Neural progenitor cell (in vitro differentiated cells): ENCODE measurements around the gene RALY. TPM values are rescaled to one million over a fixed set of nuclear protein-coding genes. Genes with fewer than 3 reads are reported as not detected.
"Not testable (repeated sequence)": the region's sequence is repeated elsewhere in the genome, so short reads cannot be mapped to it uniquely, and the experiment has no call there.

ENCODE experiments used
- DNase-seq: peaks from one replicate; pipeline ENCODE4 v3.0.0-alpha.2; 2016; ENCODE audit warnings: low spot score
- H2AFZ ChIP-seq: fragments of 200-600 bp; sonication (generic); replicated peaks from 2 replicates; pipeline ENCODE4 v1.6.1; 2016; ENCODE audit warnings: antibody characterized with exemption
- H3F3A ChIP-seq: fragments of 200-600 bp; sonication (generic); 2 replicates; pipeline ENCODE4 v1.6.1; 2016; ENCODE audit warnings: antibody characterized with exemption, low read depth
- H3K27ac ChIP-seq: fragments of 200-600 bp; sonication (generic); 2 replicates; pipeline ENCODE4 v1.5.1; 2016; ENCODE audit warnings: mild to moderate bottlenecking
- H3K27me3 ChIP-seq: fragments of 200-600 bp; sonication (generic); 2 replicates; pipeline ENCODE4 v1.6.1; 2016; ENCODE audit warnings: mild to moderate bottlenecking, moderate library complexity
- H3K36me3 ChIP-seq: fragments of 200-600 bp; sonication (generic); 2 replicates; pipeline ENCODE4 v1.5.1; 2016
- H3K4me1 ChIP-seq: fragments of 200-600 bp; sonication (generic); 2 replicates; pipeline ENCODE4 v1.6.1; 2016; ENCODE audit warnings: mixed run types
- H3K4me2 ChIP-seq: fragments of 200-600 bp; sonication (generic); 2 replicates; pipeline ENCODE4 v1.6.1; 2016
- H3K4me3 ChIP-seq: fragments of 200-600 bp; sonication (generic); 2 replicates; pipeline ENCODE4 v1.5.1; 2016
- H3K79me2 ChIP-seq: fragments of 200-600 bp; sonication (generic); 2 replicates; pipeline ENCODE4 v1.6.1; 2016; ENCODE audit warnings: low read depth
- H3K9ac ChIP-seq: fragments of 200-600 bp; sonication (generic); 2 replicates; pipeline ENCODE4 v1.6.1; 2016
- H3K9me3 ChIP-seq: fragments of 200-600 bp; sonication (generic); 2 replicates; pipeline ENCODE4 v1.5.1; 2016; ENCODE audit warnings: low read depth
- H4K20me1 ChIP-seq: fragments of 200-600 bp; sonication (generic); 2 replicates; pipeline ENCODE4 v1.6.1; 2016; ENCODE audit warnings: low read depth
- H3K27ac Mint-ChIP-seq: 3 replicates; pipeline ENCODE4 v1.8.0; 2021; ENCODE audit warnings: mixed read lengths
- H3K27me3 Mint-ChIP-seq: 2 replicates; pipeline ENCODE4 v1.8.0; 2022; ENCODE audit warnings: low read depth, mild to moderate bottlenecking, inconsistent platforms, moderate library complexity, mixed read lengths; ENCODE audit not compliant: insufficient read depth
- H3K36me3 Mint-ChIP-seq: 3 replicates; pipeline ENCODE4 v1.8.0; 2021; ENCODE audit warnings: mixed read lengths
- H3K4me1 Mint-ChIP-seq: 3 replicates; pipeline ENCODE4 v1.8.0; 2021; ENCODE audit warnings: mixed read lengths
- H3K4me3 Mint-ChIP-seq: 3 replicates; pipeline ENCODE4 v1.8.0; 2021; ENCODE audit warnings: mild to moderate bottlenecking, moderate library complexity, mixed read lengths
- H3K9me3 Mint-ChIP-seq: 3 replicates; pipeline ENCODE4 v1.8.0; 2020; ENCODE audit warnings: mixed read lengths
- CTCF ChIP-seq: fragments of 200-600 bp; sonication (generic); IDR thresholded peaks from 2 replicates; pipeline ENCODE4 v1.5.1; 2017; ENCODE audit warnings: antibody characterized with exemption, mild to moderate bottlenecking
- EZH2 ChIP-seq: fragments of 200-600 bp; sonication (generic); IDR thresholded peaks from 2 replicates; pipeline ENCODE4 v1.6.1; 2017; ENCODE audit warnings: antibody characterized with exemption, mild to moderate bottlenecking, moderate library complexity
- EZH2phosphoT487 ChIP-seq: fragments of 200-600 bp; sonication (generic); IDR thresholded peaks from 2 replicates; pipeline ENCODE4 v1.6.1; 2017; ENCODE audit warnings: antibody characterized with exemption
- microRNA-seq: library from miRNA; unstranded; fragments of <30 nt; microRNA quantifications from one replicate; pipeline ENCODE4, GENCODE V29; 2016
- small RNA-seq: library from RNA; depleted of rRNA; stranded (forward); fragments of <200 nt; gene quantifications from one replicate; pipeline ENCODE3, GENCODE V24; 2015
- total RNA-seq: library from RNA; depleted of rRNA; stranded (reverse); fragments of >200 nt; gene quantifications from 2 replicates; pipeline ENCODE4 v1.2.3, GENCODE V29; 2015; ENCODE audit warnings: low replicate concordance

RALY gene
- total RNA-seq, 1 donor from 2014 or later: 102 TPM

GRCh38 chr20:34131491-34131890 lies 137.8 kb downstream of the RALY start:
- Histone ChIP-seq H4K20me1 (no peaks in the 10 kb centered on the region), H3K36me3 (no peaks in the 10 kb centered on the region), H2AFZ (no peak overlapping the region), H3K79me2 (no peaks in the 10 kb centered on the region), H3K4me2 (no peak overlapping the region), H3K27ac (no peak overlapping the region), H3K27me3 (no peaks in the 10 kb centered on the region), H3K4me1 (no peaks in the 10 kb centered on the region), H3K9me3 (no peaks in the 10 kb centered on the region), H3K9ac (no peak overlapping the region), H3F3A (no peaks in the 10 kb centered on the region), H3K4me3 (no peak overlapping the region)
- Mint-ChIP-seq H3K27ac (no peak overlapping the region), H3K9me3 (peaks cover 15% of the 10 kb centered on the region), H3K36me3 (no peaks in the 10 kb centered on the region), H3K27me3 (peaks cover 6% of the 10 kb centered on the region), H3K4me3 (no peak overlapping the region), H3K4me1 (peaks cover 3% of the 10 kb centered on the region)
- TF ChIP-seq EZH2phosphoT487 (no peak), CTCF (no peak), EZH2 (no peak)
- no peak for DNase-seq

DNA sequence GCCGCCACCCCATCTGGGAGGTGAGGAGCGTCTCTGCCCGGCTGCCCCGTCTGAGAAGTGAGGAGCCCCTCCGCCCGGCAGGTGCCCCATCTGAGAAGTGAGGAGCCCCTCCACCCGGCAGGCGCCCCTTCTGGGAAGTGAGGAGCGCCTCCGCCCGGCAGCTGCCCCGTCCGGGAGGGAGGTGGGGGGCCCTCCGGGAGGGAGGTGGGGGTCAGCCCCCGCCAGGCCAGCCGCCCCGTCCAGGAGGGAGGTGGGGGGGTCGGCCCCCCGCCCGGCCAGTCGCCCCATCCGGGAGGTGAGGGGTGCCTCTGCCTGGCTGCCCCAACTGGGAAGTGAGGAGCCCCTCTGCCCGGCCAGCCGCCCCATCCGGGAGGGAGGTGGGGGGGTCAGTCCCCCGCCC lies 138.8 kb downstream of the RALY start:
- not testable (repeated sequence) for H3K27me3 Mint-ChIP-seq, H3K4me1 ChIP-seq, H3K4me1 Mint-ChIP-seq, H3K4me3 Mint-ChIP-seq, H4K20me1 ChIP-seq, DNase-seq, H3K27ac Mint-ChIP-seq, H3K79me2 ChIP-seq, H3K27ac ChIP-seq, H3K9me3 ChIP-seq, H3K9me3 Mint-ChIP-seq, H3K36me3 ChIP-seq, H3K4me3 ChIP-seq, H3K27me3 ChIP-seq, H2AFZ ChIP-seq, H3K36me3 Mint-ChIP-seq, H3F3A ChIP-seq, H3K4me2 ChIP-seq, H3K9ac ChIP-seq

DNA sequence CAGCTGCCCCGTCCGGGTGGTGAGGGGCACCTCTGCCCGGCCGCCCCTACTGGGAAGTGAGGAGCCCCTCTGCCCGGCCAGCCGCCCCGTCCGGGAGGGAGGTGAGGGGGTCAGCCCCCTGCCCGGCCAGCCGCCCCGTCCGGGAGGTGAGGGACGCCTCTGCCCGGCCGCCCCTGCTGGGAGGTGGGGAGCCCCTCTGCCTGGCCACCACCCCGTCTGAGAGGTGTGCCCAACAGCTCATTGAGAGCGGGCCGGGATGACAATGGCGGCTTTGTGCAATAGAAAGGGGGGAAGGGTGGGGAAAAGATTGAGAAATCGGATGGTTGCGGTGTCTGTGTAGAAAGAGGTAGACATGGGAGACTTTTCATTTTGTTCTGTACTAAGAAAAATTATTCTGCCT lies 139.2 kb downstream of the RALY start:
- not testable (repeated sequence) for H4K20me1 ChIP-seq, DNase-seq, H3K27me3 Mint-ChIP-seq, H3K79me2 ChIP-seq, H3K4me1 ChIP-seq, H3K4me1 Mint-ChIP-seq, H3K36me3 Mint-ChIP-seq, H3K9me3 ChIP-seq, H3K4me3 ChIP-seq, H2AFZ ChIP-seq, H3K9me3 Mint-ChIP-seq, H3K27ac Mint-ChIP-seq, H3K36me3 ChIP-seq, H3K9ac ChIP-seq, H3K4me3 Mint-ChIP-seq, H3K4me2 ChIP-seq, H3F3A ChIP-seq, H3K27ac ChIP-seq, H3K27me3 ChIP-seq

DNA sequence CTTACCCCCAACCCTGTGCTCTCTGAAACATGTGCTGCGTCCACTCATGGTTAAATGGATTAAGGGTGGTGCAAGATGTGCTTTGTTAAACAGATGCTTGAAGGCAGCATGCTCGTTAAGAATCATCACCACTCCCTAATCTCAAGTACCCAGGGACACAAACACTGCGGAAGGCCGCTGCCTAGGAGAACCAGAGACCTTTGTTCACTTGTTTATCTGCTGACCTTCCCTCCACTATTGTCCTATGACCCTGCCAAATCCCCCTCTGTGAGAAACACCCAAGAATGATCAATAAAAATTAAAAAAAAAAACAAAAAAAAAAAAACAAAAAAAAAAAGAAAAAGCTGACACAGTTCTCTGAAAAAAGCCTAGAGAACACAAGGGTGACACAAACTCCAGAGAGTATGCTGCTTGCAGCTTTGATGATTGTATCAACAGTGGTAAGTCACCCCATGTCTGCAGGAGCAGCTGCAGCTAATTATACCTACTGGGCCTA lies 139.7 kb downstream of the RALY start:
- not testable (repeated sequence) for H4K20me1 ChIP-seq, H3K36me3 ChIP-seq, H3K9me3 ChIP-seq, H3K27ac ChIP-seq, H3K27ac Mint-ChIP-seq, H3K4me1 ChIP-seq, H2AFZ ChIP-seq, DNase-seq, H3K4me3 Mint-ChIP-seq, H3K36me3 Mint-ChIP-seq, H3K27me3 ChIP-seq, H3K9me3 Mint-ChIP-seq, H3K4me1 Mint-ChIP-seq, H3K27me3 Mint-ChIP-seq, H3K79me2 ChIP-seq, H3F3A ChIP-seq, H3K4me3 ChIP-seq, H3K9ac ChIP-seq, H3K4me2 ChIP-seq

Small RNA genes lying within 50 kb of the gene (microRNA-seq; reads per million reads assigned to microRNA genes)
- gene MIR4755: not detected

Small RNA genes lying within 50 kb of the gene (small RNA-seq; reads per million reads assigned to genes)
- gene MIR4755: not detected

Other genes starting within 250 kb of the RALY start
- 40.7 and 51.4 TPM in 2 replicates for gene CHMP4B, start 182.6 kb upstream of the RALY start, total RNA-seq
- 71.0 and 114 TPM in 2 replicates for gene EIF2S2, start 118.3 kb downstream of the RALY start, total RNA-seq
- not detected in 2 replicates for gene ASIP, start 247.5 kb downstream of the RALY start, total RNA-seq